ENCODE results near the gene NHSL2.
"Not testable (repeated sequence)": the region's sequence is repeated elsewhere in the genome, so short reads cannot be mapped to it uniquely, and the experiment has no call there.

NHSL2 gene

GRCh38 chrX:71927040-71927439, 16.4 kb downstream of the NHSL2 start:
- DNase-seq: no peak

GRCh38 chrX:71928856-71929255, 18.2 kb downstream of the NHSL2 start:
- no peak for DNase-seq

- no peak for DNase-seq
These were observed 19.7 kb downstream of the NHSL2 start for GRCh38 chrX:71930298-71930697.

- DNase-seq: no peak
These were observed 24.8 kb downstream of the NHSL2 start for GRCh38 chrX:71935476-71935875.

GRCh38 chrX:71936632-71937031, 26.0 kb downstream of the NHSL2 start:
- DNase-seq: no peak

GRCh38 chrX:71938371-71938770, 27.7 kb downstream of the NHSL2 start:
- DNase-seq: no peak

GRCh38 chrX:71941145-71941544, 30.5 kb downstream of the NHSL2 start:
- no peak for DNase-seq

GRCh38 chrX:71941776-71942175, 31.1 kb downstream of the NHSL2 start:
- DNase-seq: no peak

- DNase-seq: no peak
These were observed 33.7 kb downstream of the NHSL2 start for GRCh38 chrX:71944369-71944768.

- DNase-seq: no peak
These were observed 34.7 kb downstream of the NHSL2 start for GRCh38 chrX:71945237-71945805.

- no peak for DNase-seq
These were observed 38.7 kb downstream of the NHSL2 start for GRCh38 chrX:71949363-71949762.

- no peak for DNase-seq
These were observed 39.3 kb downstream of the NHSL2 start for GRCh38 chrX:71949844-71950445.

- no peak for DNase-seq
These were observed 42.7 kb downstream of the NHSL2 start for GRCh38 chrX:71953391-71953790.

GRCh38 chrX:71953946-71954345, 43.3 kb downstream of the NHSL2 start:
- no peak for DNase-seq

- no peak for DNase-seq
These were observed 43.8 kb downstream of the NHSL2 start for GRCh38 chrX:71954458-71954857.

- no peak for DNase-seq
These were observed 45.0 kb downstream of the NHSL2 start for GRCh38 chrX:71955530-71956120.

- DNase-seq: no peak
These were observed 47.6 kb downstream of the NHSL2 start for GRCh38 chrX:71958281-71958675.

- not testable (repeated sequence) for DNase-seq
These were observed 53.5 kb downstream of the NHSL2 start for GRCh38 chrX:71964184-71964583.

GRCh38 chrX:71974916-71975315, 64.3 kb downstream of the NHSL2 start:
- DNase-seq: no peak

- no peak for DNase-seq
These were observed 66.1 kb downstream of the NHSL2 start for GRCh38 chrX:71976753-71977152.

GRCh38 chrX:71978164-71978563, 67.5 kb downstream of the NHSL2 start:
- DNase-seq: no peak

GRCh38 chrX:71989768-71990426, 79.3 kb downstream of the NHSL2 start:
- DNase-seq: no peak

GRCh38 chrX:71990518-71990917, 79.9 kb downstream of the NHSL2 start:
- DNase-seq: no peak

GRCh38 chrX:71991164-71991563, 80.5 kb downstream of the NHSL2 start:
- DNase-seq: no peak

Measured in activated T-cell treated with anti-CD3 and anti-CD28 coated beads, Interleukin-2, amount 50 U/mL, for 48 hours (primary cell).